NCI-H446 treated with DMSO at 0.1 percent for 48 hours (cell line): ENCODE results near the gene LEFTY2.
"Not testable (repeated sequence)": the region's sequence is repeated elsewhere in the genome, so short reads cannot be mapped to it uniquely, and the experiment has no call there.

Experiments
- DNase-seq: peaks from one replicate; lab custom pipeline; 2025; lab: John Stamatoyannopoulos, UW

Gene LEFTY2

GRCh38 chr1:225903623-225904022 lies 37.4 kb downstream of the LEFTY2 start:
- no peak for DNase-seq

- DNase-seq, result no peak
Measured at GRCh38 chr1:225899044-225899925, 41.7 kb downstream of the LEFTY2 start.

- DNase-seq, result no peak
Measured at GRCh38 chr1:225897595-225898514, 43.2 kb downstream of the LEFTY2 start.

- DNase-seq, result no peak
Measured at GRCh38 chr1:225896937-225897549, 44.0 kb downstream of the LEFTY2 start.

- no peak for DNase-seq
Measured at GRCh38 chr1:225896494-225896893, 44.5 kb downstream of the LEFTY2 start.

GRCh38 chr1:225892307-225892706 lies 48.7 kb downstream of the LEFTY2 start:
- no peak for DNase-seq

- no peak for DNase-seq
Measured at GRCh38 chr1:225891229-225891972, 49.6 kb downstream of the LEFTY2 start.

GRCh38 chr1:225890346-225891228 lies 50.4 kb downstream of the LEFTY2 start:
- DNase-seq, result no peak

GRCh38 chr1:225889743-225890142 lies 51.3 kb downstream of the LEFTY2 start:
- DNase-seq, result no peak

- DNase-seq, result no peak
Measured at GRCh38 chr1:225888898-225889601, 52.0 kb downstream of the LEFTY2 start, which contains the start of gene LEFTY1. TSS of gene LEFTY1 (minus strand) at chr1:225889146. CDS start at chr1:225889066, 80 bp downstream.

GRCh38 chr1:225888289-225888897 lies 52.6 kb downstream of the LEFTY2 start:
- DNase-seq, result no peak

GRCh38 chr1:225887554-225888288 lies 53.3 kb downstream of the LEFTY2 start:
- not testable (repeated sequence) for DNase-seq

GRCh38 chr1:225887030-225887314 lies 54.0 kb downstream of the LEFTY2 start:
- DNase-seq, result no peak
